Lower lobe of right lung (tissue), 2 donors: ENCODE measurements around the gene RND3. TPM values are rescaled to one million over a fixed set of nuclear protein-coding genes. Genes with fewer than 3 reads are reported as not detected.

ENCODE experiments used
- ATAC-seq, 2 donors: fragments of 200-7000 bp; cut with Tn5 transposase; one replicate each; pipeline ENCODE4 v1.9.1; 2020 to 2022; ENCODE audit warnings: mild to moderate bottlenecking in 2 of 2, moderate library complexity in 2 of 2
- DNase-seq: peaks from one replicate; pipeline ENCODE4 v3.0.0-alpha.2; 2020
- H3K27ac ChIP-seq: fragments of 200-600 bp; one replicate; pipeline ENCODE4 v1.8.0; 2022
- H3K27me3 ChIP-seq: fragments of 200-600 bp; one replicate; pipeline ENCODE4 v1.8.0; 2022; ENCODE audit warnings: low read depth
- H3K36me3 ChIP-seq: fragments of 200-600 bp; one replicate; pipeline ENCODE4 v1.8.0; 2022; ENCODE audit warnings: mild to moderate bottlenecking
- H3K4me1 ChIP-seq: fragments of 200-600 bp; one replicate; pipeline ENCODE4 v1.8.0; 2022
- H3K4me3 ChIP-seq: fragments of 200-600 bp; one replicate; pipeline ENCODE4 v1.8.0; 2022; ENCODE audit warnings: mild to moderate bottlenecking
- H3K9me3 ChIP-seq: fragments of 200-600 bp; one replicate; pipeline ENCODE4 v1.8.0; 2022
- CTCF ChIP-seq: fragments of 200-600 bp; IDR thresholded peaks from one replicate; pipeline ENCODE4 v1.8.0; 2022; ENCODE audit warnings: antibody characterized with exemption, mild to moderate bottlenecking
- intact Hi-C: fragments of 100-400 bp; cut with DNase I; formaldehyde crosslinking; loops from one replicate; pipeline ENCODE4 v1.11.0; 2022
- total RNA-seq: library from RNA; stranded (reverse); fragmentation: NEBNext Ultra II Directional; extraction: Animal tissue kit (Norgen Biotek cat#: 25700); gene quantifications from one replicate; pipeline ENCODE4 v1.2.1, GENCODE V29; 2021
- donor health status: DM: no; HTN: yes; CAD: no; lungs with severe emphysema.

The RND3 gene
- total RNA-seq, 1 donor from 2014 or later: 20.8 TPM

DNA sequence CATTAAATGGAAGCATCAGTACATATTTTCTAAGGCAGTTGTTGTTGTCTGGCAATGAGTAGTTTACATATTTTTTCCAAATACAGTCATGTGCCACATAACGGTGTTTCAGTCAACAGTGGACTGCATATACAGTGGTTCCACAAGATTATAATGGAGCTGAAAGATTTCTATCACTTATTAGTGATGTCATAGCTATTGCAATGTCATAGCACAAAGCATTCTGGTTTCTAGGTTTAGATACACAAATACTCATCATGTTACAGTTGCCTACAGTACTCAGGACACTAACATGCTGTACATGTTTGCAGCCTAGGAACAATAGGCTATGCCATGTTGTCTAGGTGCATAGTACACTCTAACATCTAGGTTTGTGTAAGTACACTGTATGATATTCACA is 45.0 kb downstream of the RND3 start:
- DNase-seq (no peak), ATAC-seq (no peak)
- intact Hi-C loops: no loop called here
- H3K9me3 ChIP-seq: no peaks in the 10 kb centered on the region
- H3K27ac ChIP-seq: no peak overlapping the region
- H3K36me3 ChIP-seq: no peaks in the 10 kb centered on the region
- no peaks in the 10 kb centered on the region for H3K4me1 ChIP-seq
- no peak for TF ChIP-seq CTCF
- H3K27me3 ChIP-seq: no peaks in the 10 kb centered on the region
- no peak overlapping the region for H3K4me3 ChIP-seq

DNA sequence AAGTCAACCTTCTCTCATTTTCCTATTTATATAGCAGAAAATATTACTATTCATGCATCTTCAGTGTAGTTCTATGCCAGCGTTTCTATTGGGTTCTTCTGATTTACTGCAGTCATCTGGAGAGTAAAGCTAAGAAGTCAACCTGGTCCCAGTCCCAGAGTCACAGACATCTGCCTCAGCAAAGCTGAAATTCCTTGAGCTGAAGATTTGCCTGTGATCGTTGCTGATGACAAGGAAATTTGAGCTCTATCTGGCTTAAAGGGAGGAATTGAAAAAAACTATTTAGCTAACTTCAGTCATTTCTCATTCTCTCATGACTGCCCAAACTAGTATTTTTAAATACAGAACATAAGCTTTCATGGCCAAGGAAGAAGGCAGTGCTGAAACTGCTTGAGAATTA is 45.7 kb downstream of the RND3 start:
- no peak for ATAC-seq
- intact Hi-C loops: no loop called here

GRCh38 chr2:150441226-150441625 is 46.2 kb downstream of the RND3 start:
- Histone ChIP-seq H3K4me3 (no peak overlapping the region), H3K27ac (no peak overlapping the region), H3K36me3 (no peaks in the 10 kb centered on the region), H3K9me3 (no peaks in the 10 kb centered on the region), H3K27me3 (no peaks in the 10 kb centered on the region), H3K4me1 (no peaks in the 10 kb centered on the region)
- ATAC-seq (no peak), DNase-seq (no peak)
- intact Hi-C loops: no loop called here
- TF ChIP-seq CTCF: no peak

More for the DNA sequence above, 45.7 kb downstream of the RND3 start:
- DNase-seq: no peak
- Histone ChIP-seq H3K27ac (no peak overlapping the region), H3K36me3 (no peaks in the 10 kb centered on the region), H3K9me3 (no peaks in the 10 kb centered on the region), H3K4me1 (no peaks in the 10 kb centered on the region), H3K4me3 (no peak overlapping the region), H3K27me3 (no peaks in the 10 kb centered on the region)
- no peak for TF ChIP-seq CTCF

GRCh38 chr2:150438654-150439053 is 48.8 kb downstream of the RND3 start:
- DNase-seq: no peak
- ATAC-seq: no peak
- no peak overlapping the region for H3K27ac ChIP-seq
- H3K9me3 ChIP-seq: no peaks in the 10 kb centered on the region
- no peak overlapping the region for H3K4me3 ChIP-seq
- H3K36me3 ChIP-seq: no peaks in the 10 kb centered on the region
- no peaks in the 10 kb centered on the region for H3K4me1 ChIP-seq
- intact Hi-C loops: no loop called here
- TF ChIP-seq CTCF: no peak
- H3K27me3 ChIP-seq: no peaks in the 10 kb centered on the region

DNA sequence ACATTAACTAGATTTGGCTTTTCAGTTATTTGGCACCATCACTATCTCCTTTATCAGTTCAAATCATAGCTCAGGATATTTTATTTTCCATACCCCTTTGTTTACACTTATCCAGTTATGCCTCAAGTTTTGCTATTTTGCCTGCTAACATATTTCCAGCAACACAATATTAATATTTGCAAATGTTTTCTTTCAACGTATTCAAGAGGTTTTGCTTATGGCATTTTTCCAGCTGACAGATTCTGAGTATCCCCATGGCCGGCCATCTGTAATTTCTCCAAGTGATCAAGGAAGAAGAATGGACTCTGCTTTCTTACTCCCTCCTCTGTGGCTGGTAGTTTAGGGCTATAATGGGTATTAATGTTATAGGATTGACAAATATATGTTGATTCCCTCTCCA is 49.4 kb downstream of the RND3 start:
- ATAC-seq: no peak
- intact Hi-C loops: no loop called here
- H3K4me3 ChIP-seq: no peak overlapping the region
- no peaks in the 10 kb centered on the region for H3K4me1 ChIP-seq
- DNase-seq: no peak
- H3K27me3 ChIP-seq: no peaks in the 10 kb centered on the region
- no peak for TF ChIP-seq CTCF
- H3K9me3 ChIP-seq: no peaks in the 10 kb centered on the region
- H3K36me3 ChIP-seq: no peaks in the 10 kb centered on the region
- no peak overlapping the region for H3K27ac ChIP-seq

DNA sequence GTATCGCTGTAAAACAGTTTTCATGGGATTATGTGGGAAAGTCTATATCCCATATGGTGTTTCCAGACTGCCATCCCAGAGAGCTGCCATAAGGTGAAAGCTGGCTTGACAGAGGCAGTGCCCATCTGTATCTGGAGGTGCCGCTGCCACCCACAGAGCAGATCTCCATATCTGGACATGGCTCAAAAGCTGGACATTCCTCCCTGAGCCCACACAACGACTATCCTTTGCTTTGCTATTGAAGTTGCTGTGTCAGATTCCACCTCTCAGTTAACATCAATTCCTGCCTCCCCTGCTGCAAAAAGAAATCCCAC is 55.2 kb downstream of the RND3 start:
- H3K36me3 ChIP-seq: no peaks in the 10 kb centered on the region
- no peaks in the 10 kb centered on the region for H3K27me3 ChIP-seq
- ATAC-seq: no peak
- no peak overlapping the region for H3K4me3 ChIP-seq
- DNase-seq: no peak
- no peaks in the 10 kb centered on the region for H3K4me1 ChIP-seq
- no peak overlapping the region for H3K27ac ChIP-seq
- intact Hi-C loops: no loop called here
- no peaks in the 10 kb centered on the region for H3K9me3 ChIP-seq
- no peak for TF ChIP-seq CTCF
